Inflammatory macrophage treated with lipopolysaccharide for 1 hour (primary cell): ENCODE results near the gene RASAL2.
"Not testable (repeated sequence)": the region's sequence is repeated elsewhere in the genome, so short reads cannot be mapped to it uniquely, and the experiment has no call there.

Source experiments
- DNase-seq, 2 donors: peaks; one replicate each; pipeline ENCODE4 v3.0.0-alpha.2; 2020 to 2022

RASAL2 gene

DNA sequence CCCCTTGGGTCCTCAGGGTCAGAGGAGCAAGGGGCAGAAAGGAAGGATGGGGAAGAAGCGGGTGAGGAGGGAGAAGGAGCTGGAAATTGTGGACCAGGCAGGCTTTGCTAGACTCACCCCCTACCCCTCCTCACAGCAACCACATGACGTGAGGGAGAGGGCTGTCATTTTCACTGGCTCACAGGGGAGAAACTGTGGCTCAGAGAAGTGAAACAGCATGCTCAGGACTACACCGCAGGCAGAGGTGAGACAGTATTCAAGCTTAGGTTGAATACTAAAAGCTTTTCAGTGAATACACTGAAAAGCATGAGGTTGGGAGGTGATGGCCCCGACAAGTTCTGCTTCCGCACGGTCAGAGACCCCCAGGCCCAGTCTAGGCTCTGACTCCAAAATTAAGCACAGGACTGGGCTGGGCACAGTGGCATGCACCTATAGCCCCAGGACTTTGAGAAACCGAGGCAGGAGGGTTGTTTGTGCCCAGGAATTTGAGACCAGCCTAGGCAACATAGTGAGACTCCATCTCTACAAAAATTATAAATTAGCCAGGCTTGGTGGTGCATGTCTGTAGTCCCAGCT is 404.1 kb downstream of the RASAL2 start:
- DNase-seq, result no peak

DNA sequence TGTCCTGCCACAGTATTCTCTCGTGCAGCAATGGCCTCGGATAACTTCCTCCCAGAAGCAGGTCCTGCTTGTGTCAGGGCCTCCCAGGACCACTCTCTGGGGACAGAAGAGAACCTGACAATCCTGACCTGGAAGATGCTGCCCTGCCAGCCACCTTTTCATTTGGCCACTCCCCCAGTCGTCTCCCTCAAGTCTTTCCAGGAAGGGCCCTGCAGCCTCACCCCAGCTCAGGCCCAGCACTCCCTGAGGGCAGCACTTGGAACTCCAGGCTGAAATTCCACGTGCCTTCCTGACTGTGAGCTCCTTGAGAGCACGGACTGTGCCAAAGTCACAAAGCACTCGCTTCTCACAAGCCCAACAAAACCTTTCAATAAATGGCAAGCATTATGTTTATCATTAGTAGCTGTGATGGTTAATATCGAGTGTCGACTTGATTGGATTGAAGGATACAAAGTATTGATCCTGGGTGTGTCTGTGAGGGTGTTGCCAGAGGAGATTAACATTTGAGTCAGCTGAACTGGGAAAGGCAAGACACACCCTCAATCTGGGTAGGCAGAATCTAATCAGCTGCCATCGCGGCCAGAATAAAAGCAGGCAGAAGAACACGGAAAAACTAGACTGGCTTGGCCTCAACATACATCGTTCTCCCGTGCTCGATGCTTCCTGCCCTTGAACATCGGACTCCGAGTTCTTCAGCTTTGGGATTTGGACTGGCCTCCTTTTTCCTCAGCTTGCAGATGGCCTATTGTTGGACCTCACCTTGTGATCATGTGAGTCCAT is 405.2 kb downstream of the RASAL2 start:
- no peak for DNase-seq

DNA sequence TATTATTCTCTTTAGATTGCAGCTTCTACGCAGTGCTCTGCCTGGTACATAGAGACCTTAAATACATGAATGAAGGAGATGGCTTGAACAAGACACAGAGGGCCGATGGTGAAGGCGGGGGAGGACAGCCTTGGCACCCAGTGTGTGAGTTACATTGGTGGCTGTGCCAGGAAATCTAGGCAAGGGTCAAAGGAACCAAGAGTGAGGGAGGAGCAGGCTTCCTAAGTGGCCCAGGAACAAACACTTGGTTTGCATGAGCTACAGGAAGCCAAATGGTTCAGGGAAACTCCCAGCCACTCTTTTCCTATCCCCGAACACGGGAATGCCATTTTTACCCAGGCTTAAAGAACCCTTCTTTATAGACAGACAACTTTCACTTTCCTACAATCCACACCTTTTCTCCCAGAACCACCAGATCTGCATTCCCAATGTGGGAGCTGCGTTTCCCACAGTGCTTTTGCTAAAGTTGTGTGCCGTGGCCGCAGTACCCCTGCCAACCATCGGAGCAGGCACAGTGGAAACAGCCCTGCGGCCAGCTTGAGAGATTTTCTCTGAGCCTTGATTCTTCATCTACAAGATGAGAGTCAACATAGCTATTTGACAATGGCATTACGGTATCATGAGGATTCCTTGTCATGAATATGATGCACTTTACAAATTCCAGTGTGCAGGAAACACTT is 406.3 kb downstream of the RASAL2 start:
- no peak for DNase-seq

DNA sequence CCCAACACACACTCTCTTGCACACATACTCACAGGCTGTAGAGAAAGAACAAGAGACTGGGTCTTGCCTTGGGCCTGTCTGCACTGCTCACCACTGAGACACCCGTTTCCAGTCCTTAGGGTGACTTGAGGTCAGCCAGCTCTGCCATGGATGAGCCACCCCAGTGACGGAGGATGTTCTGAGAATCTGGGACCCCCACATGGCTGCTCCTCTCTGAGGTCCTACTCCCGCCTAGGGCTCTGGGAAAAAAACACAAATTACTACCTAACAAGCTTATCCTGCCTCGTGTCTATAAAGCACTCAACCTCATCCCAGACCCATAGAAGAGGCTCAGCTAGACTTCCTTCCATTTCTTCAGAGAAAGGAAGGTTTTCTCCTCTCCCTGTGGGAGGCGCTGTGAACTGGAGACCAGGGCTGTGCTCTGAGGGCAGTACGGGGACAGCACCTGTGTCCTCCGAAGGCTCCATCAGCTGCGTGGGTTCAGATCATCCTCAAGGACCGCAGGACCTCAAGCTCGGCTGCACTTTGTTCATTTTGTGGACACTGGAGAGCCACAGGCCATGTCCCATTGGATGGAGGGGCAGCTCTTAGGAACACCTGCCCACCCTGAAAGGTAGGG is 407.1 kb downstream of the RASAL2 start:
- no peak for DNase-seq

DNA sequence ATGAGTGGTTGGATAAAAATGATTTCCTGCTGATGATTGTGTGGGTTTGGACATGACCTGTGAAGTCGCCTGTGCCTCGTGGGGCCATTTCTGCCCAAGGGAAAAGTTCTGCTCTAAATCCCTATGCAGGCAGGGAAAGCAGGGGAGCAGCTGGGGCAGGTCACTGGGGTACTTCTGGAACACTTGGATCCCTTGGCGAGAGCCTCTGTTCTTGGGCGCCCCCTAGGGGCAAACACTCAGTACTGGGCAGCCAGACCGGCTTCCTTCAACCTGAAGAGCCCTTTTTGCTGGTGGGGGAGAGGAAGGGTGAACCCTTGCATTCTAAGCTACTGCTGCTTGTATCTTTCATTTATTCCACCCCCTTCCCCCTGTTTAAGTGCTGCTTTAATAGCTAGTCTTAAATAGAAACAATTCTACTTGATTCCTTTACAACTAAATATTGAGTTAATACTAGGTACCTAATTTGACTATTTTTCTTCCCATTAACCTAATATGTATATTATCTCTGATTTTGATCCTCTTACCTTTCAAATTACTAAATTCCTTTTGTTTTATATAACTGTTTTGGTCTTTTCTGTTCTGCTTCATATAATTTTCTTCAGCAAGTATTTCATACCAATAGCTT is 407.9 kb downstream of the RASAL2 start:
- peak; percentile 38 to 85 for DNase-seq

GRCh38 chr1:178502330-178502714 is 408.4 kb downstream of the RASAL2 start:
- DNase-seq, result no peak

GRCh38 chr1:178502856-178503255 is 409.0 kb downstream of the RASAL2 start:
- no peak for DNase-seq

- not testable (repeated sequence) for DNase-seq
Measured at GRCh38 chr1:178503316-178503715, 409.4 kb downstream of the RASAL2 start.

GRCh38 chr1:178503849-178504248 is 409.9 kb downstream of the RASAL2 start:
- DNase-seq, result no peak

DNA sequence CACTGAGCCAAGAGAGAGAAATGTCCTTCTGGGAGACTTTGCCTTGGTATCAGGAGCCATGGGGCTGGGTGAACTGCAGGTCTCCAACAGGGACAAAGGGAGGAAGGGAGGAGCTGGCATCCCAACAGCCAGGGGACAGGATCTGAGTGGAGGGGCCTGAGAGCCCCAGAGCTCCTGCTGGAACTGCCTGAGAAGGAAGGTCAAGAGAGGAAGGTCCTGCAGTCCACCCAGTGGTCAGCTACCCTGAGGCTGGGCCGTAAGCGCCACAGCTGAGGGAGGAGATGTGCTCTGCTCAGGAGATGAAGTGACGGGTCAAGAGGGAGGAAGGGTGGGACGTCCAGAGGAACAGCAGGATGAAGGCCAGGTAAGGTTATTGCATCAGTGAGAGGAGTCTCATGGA is 410.4 kb downstream of the RASAL2 start:
- DNase-seq, result no peak

DNA sequence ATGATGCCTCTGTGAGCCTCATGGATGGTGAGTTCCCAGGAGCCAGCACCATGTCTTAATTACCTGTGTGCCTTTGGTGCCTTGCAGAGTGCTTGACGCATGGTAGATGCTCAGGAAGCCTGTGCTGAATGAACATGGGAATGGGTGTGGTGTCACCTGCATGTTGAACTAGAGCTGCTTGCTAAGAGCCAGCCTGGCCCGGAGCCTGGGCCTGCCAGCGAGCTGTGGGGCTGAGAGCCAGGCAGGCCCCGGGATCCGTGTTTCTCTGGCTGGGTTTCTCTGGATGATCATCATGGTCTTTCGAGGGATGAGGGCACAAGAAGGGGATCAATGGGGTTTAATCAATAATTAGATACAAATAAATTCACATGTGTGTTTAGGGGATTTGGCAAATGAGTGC is 412.3 kb downstream of the RASAL2 start:
- no peak for DNase-seq

DNA sequence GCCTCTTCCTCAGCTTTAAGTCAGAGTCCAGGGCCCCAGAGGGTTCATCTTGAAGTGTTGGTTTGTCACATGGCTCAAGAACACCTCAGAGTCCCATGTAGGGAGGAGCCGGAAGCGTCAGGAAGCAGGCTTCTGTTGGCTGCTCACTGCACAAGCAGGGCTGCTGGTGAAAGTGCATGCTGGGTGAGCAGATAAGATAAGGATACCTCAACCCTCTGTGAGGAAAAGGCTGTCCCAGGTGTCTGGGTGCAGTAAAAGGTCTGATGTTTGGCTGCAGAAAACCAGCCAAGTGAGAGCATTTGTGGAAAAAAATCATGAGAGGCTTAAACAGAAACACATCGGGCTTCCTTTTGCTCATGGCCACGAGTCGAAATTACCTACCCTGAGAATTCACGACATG is 412.8 kb downstream of the RASAL2 start:
- no peak for DNase-seq

DNA sequence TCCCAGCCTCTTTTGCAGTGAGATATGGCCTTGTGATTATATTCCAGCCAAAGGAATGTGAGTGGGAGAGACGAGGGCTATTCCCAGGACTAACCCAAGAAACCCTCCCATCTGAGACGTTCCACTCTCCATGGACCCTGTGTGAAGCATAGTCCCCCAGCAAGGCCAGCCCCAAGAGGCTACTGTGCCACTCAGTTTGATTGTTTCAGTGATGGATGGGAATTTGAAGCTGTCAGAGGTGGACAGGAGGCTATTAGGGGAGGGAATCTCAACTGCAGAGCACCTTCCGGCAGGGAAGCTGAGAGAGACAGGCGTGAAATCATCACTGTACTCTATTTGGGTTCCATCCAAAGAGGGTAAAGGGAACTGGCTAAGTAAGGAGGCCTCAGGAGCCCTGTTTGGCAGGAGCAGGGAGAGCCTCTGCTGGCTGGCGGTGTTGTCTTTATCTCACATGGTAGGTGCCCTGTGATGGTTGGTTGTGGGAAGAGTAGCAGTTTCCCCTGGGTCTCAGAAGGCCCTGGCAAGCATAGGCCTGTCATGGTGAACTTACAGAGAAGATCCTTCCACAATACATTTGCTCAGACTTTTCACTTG is 415.6 kb downstream of the RASAL2 start:
- DNase-seq, result no peak

DNA sequence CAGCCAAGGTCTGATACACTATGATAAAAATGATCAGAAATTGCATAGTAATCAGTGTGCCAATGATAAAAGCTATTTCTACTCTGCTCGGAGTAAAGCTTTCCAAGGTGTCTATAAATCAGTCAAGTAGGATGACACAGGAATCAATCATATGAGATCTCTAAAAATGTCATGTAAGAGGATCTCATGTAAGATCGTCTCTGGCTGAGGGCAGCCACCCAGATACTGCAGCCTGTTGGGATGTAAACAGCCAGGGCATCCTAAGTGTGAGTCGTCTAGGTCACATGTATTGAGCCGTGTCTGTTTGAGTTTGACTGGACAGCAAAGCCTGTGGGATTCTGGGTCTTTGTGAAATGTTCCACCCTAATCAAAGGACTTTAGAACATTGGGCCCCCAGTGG is 416.3 kb downstream of the RASAL2 start:
- no peak for DNase-seq

GRCh38 chr1:178512566-178513277 is 418.8 kb downstream of the RASAL2 start, which contains the start of gene TEX35:
TEX35 (plus strand) TSS chr1:178513109; CDS start chr1:178513189, 80 bp downstream.
- DNase-seq, result no peak

GRCh38 chr1:178513278-178513983 is 419.5 kb downstream of the RASAL2 start:
- no peak for DNase-seq

- DNase-seq, result peak in 1 of 2 donors; percentile 3
Measured at GRCh38 chr1:178516110-178516509, 422.2 kb downstream of the RASAL2 start.

- DNase-seq, result no peak
Measured at GRCh38 chr1:178518894-178519293, 425.0 kb downstream of the RASAL2 start.

- no peak for DNase-seq
Measured at GRCh38 chr1:178520803-178521202, 426.9 kb downstream of the RASAL2 start.

DNA sequence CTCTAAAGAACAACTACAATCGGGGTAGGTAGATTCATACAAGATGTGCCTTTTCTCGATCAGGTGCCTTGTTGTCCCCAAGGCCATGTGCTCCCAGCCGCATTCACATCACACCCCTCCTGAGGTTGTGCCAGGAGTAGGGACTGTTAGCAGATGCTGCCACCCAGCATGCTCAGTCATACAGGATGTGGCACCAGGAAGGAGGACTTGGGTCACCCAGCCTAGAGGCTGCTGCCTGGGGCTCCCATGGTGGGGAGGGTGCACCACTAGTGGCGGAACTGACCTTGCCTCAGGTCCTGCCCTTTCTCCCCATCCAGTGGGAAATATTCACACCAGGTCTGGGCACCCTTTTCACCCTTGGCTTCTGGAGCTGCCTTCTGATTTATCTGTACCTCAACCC is 427.3 kb downstream of the RASAL2 start:
- DNase-seq, result no peak

DNA sequence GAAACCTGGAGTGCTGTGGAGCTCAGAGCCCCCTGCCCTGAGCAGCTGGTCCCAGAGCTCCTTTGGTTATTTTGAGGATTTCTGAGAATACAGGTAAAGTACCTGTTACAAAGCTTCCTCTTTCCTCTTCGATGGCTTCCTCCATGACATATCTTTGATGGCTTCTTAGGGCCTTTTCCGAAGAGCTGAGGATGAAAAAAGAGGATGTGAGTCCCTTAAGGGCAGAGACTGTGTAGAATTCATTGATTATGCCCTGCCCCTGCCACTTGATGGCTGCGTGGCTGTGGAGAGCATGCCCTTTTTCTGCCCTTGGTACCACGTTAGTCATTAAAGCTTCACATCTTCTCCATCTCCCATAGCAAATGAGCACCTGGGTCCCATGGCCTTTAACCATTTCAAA is 433.2 kb downstream of the RASAL2 start:
- no peak for DNase-seq
